Fibroblast of pulmonary artery (primary cell): ENCODE measurements around the gene OTX2.

Source experiments
- DNase-seq: peaks from one replicate; pipeline ENCODE4 v3.0.0-alpha.2; 2010; ENCODE audit warnings: low read depth
- H3K4me3 ChIP-seq: replicated peaks from 2 replicates; pipeline ENCODE4 v1.5.1; 2011; ENCODE audit warnings: low read depth, mild to moderate bottlenecking, control low read depth, low read length, moderate library complexity
- TF ChIP-seq, protein P1 (sequence below): IDR thresholded peaks from 2 replicates; pipeline ENCODE4 v1.5.1; 2011; ENCODE audit warnings: mild to moderate bottlenecking, control low read depth, low read length, inconsistent platforms; ENCODE audit errors: missing control alignments

OTX2 gene

DNA sequence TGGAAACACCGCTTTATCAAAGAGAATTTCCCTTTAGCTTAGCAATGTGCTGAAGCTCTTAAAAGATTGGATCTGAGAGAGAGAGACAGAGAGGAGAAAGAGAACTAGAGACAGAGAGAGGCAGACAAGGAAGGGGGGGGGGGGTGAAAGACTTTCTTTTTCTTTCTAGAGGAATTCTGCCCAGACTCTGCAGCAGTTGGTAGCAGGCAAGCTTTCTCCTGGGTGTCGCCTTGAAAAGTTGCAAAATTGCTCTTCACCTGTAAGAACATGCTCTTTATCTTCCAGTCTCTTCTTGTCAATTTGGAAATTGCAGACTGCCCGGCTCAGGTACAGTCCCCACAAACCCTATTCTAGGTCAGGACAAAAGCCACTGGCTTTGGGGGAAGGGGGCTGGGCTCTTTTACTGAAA lies 2.9 kb upstream of the OTX2 start:
- no peak overlapping the region for H3K4me3 ChIP-seq
- DNase-seq: no peak
- TF ChIP-seq, protein P1, sequence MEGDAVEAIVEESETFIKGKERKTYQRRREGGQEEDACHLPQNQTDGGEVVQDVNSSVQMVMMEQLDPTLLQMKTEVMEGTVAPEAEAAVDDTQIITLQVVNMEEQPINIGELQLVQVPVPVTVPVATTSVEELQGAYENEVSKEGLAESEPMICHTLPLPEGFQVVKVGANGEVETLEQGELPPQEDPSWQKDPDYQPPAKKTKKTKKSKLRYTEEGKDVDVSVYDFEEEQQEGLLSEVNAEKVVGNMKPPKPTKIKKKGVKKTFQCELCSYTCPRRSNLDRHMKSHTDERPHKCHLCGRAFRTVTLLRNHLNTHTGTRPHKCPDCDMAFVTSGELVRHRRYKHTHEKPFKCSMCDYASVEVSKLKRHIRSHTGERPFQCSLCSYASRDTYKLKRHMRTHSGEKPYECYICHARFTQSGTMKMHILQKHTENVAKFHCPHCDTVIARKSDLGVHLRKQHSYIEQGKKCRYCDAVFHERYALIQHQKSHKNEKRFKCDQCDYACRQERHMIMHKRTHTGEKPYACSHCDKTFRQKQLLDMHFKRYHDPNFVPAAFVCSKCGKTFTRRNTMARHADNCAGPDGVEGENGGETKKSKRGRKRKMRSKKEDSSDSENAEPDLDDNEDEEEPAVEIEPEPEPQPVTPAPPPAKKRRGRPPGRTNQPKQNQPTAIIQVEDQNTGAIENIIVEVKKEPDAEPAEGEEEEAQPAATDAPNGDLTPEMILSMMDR: no peak

DNA sequence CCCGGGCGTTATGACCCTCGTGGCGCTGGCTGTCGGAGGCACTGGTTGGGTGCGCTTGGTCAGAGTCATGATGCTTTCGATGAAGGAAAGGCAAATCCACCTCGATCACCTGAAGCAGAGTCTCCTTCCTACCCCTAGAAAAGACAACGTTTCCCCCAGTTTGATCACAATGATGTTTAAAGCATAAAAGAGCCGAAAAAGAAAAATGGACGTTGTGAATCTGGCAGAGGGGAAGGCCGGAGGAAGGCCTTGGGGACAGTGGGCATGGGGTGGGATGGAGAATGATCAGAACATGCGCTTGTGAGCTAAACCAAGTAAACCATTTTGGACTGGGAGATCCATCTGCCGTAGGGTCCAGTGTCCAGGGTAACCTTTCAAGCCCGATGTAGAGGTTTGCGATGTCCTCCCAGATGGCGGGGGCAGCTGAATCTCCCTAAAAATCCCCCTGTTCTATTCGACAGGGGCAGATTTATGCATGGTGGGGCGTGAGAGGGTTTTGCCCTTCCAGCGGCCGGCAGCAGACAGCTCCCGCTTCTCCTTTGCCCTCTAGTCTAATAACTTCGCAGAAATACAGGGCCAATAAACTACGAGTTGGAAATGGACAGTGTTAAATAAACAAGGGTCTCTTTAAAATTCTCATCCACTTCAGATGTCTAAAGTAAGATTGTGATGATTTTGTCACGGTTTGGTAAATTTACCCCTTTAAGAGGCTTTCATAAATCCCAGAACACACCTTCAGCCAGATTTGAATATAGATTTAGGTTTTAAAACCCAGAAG lies 2.3 kb upstream of the OTX2 start:
- TF ChIP-seq, protein P1: no peak
- DNase-seq: no peak
- no peak overlapping the region for H3K4me3 ChIP-seq

DNA sequence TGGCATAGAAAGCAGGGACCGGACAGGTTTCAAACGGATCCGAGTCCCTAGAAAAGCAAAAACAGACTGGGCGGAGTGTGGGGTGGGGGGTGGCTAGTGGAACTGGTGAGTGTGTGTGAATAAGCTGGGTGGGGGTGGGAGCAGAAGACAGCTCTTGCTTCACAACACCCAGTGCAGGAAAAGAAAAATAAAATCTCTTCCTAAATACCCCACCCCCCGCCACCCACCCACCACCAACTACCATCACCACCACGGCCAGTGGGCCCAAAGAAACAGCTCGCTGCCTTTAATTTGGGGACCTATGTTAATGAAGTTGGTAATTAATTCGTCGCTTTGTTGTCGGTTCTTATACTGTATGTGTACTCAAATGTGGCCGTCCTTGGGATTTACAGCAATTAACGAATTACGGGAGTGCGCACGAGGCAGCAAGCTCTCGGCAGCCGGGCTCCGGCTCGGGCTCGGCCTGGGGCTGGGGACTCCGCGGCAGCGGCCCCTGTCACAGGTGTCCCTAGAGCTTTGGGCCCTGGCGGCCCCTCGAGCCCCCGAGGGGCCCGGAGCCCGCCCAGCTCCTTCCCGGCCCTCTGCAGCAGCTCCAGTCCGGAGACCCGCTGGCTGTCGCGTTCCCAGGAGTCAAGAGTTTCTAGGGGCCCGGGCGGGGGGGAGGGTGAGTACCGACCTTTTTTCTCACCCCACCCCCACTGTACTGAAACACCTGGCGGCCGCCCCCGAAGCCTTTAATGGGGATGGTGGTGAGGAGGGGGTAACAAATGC lies 1.5 kb upstream of the OTX2 start:
- no peak overlapping the region for H3K4me3 ChIP-seq
- DNase-seq: no peak
- TF ChIP-seq, protein P1: no peak

DNA sequence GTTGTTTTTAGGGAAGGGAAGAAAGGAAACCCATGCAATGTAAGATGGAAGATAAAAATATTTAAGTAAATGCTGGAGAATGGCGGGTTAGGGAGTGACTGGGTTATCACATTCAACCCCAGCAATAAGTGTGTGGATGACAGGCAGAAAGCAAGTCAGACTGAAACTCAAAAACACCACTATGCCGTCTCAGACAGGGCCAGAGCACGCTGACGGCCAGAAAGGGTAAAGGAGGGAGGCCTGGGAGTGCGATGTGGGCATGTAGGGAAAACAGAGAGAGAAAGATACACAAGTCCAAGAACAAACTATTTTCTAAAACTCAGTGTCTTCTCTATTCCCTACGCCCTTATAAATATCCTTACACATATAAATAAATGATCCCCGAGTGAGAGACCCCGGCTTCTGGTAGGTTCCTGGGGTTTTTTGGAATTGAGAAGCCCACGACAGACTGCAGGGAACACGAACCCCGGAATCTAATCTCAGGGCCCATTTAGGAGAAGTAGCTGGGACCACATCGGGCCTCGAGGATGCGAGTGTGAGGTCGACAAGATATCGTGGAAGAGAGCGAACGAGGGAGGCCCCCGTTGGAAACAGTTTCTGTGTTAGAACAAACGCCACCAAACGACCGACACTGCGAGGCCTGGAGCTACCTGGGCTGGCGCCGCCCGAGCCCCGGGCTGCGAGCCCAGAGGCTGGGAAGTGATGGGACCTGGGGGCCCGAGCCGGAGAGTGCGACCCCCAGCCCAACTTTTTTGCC lies 735 bp upstream of the OTX2 start:
- no peak overlapping the region for H3K4me3 ChIP-seq
- no peak for DNase-seq
- TF ChIP-seq, protein P1: no peak

DNA sequence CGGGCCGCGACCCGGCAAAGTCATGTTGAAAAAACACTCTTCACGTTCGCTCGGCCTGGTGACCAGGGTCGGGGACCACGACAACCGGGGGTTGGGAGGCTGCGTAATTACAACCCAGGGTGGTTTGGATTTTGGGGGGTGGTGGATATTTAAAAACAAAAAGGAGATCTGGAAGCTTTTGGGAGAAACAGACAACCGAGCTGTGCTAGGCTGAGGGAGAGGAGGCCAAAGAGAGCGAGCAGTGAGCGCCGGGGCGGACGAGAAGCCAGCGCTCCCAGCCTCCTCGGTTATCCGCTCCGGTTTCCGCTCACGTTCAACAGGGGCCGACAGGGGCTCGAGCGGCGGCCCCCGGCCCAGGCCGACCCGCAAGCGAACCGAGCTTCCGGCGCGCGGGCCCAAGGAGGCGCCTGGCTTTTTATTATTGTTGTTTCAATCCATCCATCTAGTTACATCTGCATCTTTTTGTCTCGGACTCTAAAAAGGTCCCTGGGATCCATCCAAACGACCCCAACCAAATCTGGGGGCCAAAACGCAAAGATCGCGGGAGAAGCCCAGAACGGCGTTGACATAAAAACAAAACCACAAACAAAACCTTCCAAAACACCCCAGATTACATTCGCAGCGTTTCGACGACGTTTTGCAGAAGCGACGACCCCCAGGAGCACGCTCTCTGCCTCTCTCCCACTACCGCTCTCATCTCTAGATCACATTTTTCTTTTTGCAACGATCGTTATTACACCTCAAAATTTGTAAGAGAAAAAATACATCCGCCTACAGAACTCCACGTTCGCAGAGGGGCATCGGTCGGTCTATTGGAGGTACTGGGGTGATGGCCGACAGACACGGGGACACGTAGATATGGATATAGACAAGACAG lies 771 bp downstream of the OTX2 start:
- H3K4me3 ChIP-seq: no peak overlapping the region
- DNase-seq: no peak
- TF ChIP-seq, protein P1: no peak
